HG03432 (cell line): ENCODE measurements around the gene SIKE1.
"Not testable (repeated sequence)": the region's sequence is repeated elsewhere in the genome, so short reads cannot be mapped to it uniquely, and the experiment has no call there.

ENCODE experiments used
- ATAC-seq: cut with Tn5 transposase; IDR thresholded peaks from one replicate; pipeline ENCODE4 v1.9.1; 2021; ENCODE audit warnings: mild to moderate bottlenecking, moderate library complexity; ENCODE audit not compliant: unreplicated experiment

Gene SIKE1

GRCh38 chr1:114756009-114756892 is 24.2 kb downstream of the SIKE1 start:
- ATAC-seq: peak; percentile 27

- ATAC-seq: no peak
Measured at GRCh38 chr1:114755006-114755931, 25.2 kb downstream of the SIKE1 start.

GRCh38 chr1:114753702-114754101 is 26.8 kb downstream of the SIKE1 start:
- ATAC-seq: not testable (repeated sequence)

- ATAC-seq: no peak
Measured at GRCh38 chr1:114753143-114753542, 27.3 kb downstream of the SIKE1 start.

- no peak for ATAC-seq
Measured at GRCh38 chr1:114750780-114751179, 29.7 kb downstream of the SIKE1 start.

- no peak for ATAC-seq
Measured at GRCh38 chr1:114749835-114750234, 30.6 kb downstream of the SIKE1 start.

- ATAC-seq: no peak
Measured at GRCh38 chr1:114746450-114747121, 33.9 kb downstream of the SIKE1 start.

GRCh38 chr1:114745291-114745690 is 35.2 kb downstream of the SIKE1 start:
- ATAC-seq: no peak

- ATAC-seq: no peak
Measured at GRCh38 chr1:114741963-114742746, 38.3 kb downstream of the SIKE1 start.

GRCh38 chr1:114740331-114740730 is 40.2 kb downstream of the SIKE1 start:
- no peak for ATAC-seq

GRCh38 chr1:114737314-114737849 is 43.1 kb downstream of the SIKE1 start:
- ATAC-seq: no peak

- no peak for ATAC-seq
Measured at GRCh38 chr1:114735479-114735878, 45.0 kb downstream of the SIKE1 start.

GRCh38 chr1:114729782-114730181 is 50.7 kb downstream of the SIKE1 start:
- ATAC-seq: no peak

- no peak for ATAC-seq
Measured at GRCh38 chr1:114728553-114728952, 51.9 kb downstream of the SIKE1 start.

- no peak for ATAC-seq
Measured at GRCh38 chr1:114725230-114725629, 55.3 kb downstream of the SIKE1 start.

- ATAC-seq: no peak
Measured at GRCh38 chr1:114723915-114724314, 56.6 kb downstream of the SIKE1 start.

GRCh38 chr1:114723457-114723856 is 57.0 kb downstream of the SIKE1 start:
- ATAC-seq: no peak

GRCh38 chr1:114720492-114720891 is 60.0 kb downstream of the SIKE1 start:
- ATAC-seq: no peak
